ENCODE measurements around the gene HSPB1.
"Not testable (repeated sequence)": the region's sequence is repeated elsewhere in the genome, so short reads cannot be mapped to it uniquely, and the experiment has no call there.

The HSPB1 gene

DNA sequence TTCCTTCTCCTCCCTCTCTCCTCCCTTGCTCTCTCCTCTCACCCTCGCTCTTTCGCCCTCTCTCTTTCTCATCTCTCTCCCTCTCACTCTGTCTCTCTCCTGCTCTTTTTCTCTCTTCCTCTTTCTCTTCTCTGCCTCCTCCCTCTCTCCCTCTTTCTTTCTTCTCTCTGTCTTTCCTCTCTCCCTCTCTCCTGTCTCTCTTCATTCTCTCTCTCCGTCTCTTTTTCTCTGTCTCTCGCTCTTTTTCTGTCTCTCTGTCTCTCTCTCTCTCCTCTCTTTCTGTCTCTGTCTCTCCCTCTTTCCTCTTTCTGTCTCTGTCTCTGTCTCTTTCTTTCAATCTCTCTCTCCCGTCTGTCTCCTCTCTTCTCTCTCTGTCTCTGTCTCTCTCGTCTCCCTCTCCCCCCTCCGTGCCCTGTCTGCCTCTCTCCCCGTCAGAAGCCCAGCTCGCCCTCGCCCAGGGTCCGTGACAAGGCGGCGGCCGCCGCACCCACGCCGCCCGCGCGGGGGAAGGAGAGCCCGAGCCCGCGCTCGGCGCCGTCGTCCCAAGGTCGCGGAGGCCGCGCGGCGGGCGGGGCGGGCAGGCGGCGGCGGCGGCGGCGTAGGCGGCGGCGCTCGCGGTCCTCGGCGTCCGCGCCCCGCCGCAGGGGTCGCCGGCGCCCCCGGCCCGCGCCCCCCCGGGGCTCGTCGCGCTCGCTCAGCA, 21.3 kb upstream of the HSPB1 start:
- Histone ChIP-seq H3K4me1 (ENCODE audit: control insufficient read depth in 2 of 2, insufficient read depth in 2 of 2, low read length in 2 of 2) (no peaks in the 10 kb centered on the region), H3K36me3 (ENCODE audit: control insufficient read depth in 2 of 2, insufficient read depth in 2 of 2, low read length in 2 of 2) (no peaks in the 10 kb centered on the region), H3K27me3 (ENCODE audit: control insufficient read depth in 2 of 2, insufficient read depth in 2 of 2, low read length in 2 of 2) (peaks cover 17 to 22% of the 10 kb centered on the region in 2 donors), H3K9ac (ENCODE audit: low read depth in 1 of 2, low read length in 2 of 2) (peak overlapping the region in 1 of 2 donors; percentile 38), H3K4me3 (ENCODE audit: low read length in 2 of 2) (peak overlapping the region; percentile 57 to 63), H3K27ac (ENCODE audit: low read depth in 2 of 2, low read length in 2 of 2) (no peak overlapping the region), H3K9me3 (ENCODE audit: control insufficient read depth in 2 of 2, low read length in 2 of 2) (no peaks in the 10 kb centered on the region)

DNA sequence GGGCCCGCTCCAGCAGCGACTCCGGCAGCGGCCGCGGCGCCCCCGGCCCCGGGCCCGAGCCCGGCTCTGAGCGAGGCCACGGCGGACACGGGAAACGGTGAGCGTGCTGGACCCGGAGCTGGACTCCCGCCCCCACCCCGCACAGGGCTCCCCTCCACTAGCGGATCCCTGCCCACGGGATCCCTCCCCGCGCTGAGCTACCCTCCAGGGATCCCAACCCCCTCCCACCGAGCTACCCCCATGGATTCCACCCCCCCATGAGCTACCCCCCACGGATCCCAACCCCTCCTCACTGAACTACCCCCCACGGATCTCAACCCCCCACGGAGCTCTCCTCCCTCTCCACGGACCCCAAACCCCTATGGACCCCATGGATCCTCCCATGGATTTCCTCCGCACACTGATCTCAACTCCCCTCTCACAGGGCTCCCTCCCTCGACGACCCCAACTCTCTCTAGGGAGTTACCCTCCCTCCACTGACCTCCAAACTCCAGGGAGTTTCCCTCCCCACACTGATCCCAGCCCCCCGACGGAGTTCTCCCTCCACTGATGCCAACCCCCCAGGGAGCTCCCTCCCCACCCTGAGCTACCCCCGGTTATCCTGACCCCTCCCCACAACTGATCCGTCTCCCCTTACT, 20.6 kb upstream of the HSPB1 start:
- Histone ChIP-seq H3K4me3 (ENCODE audit: low read length in 2 of 2) (no peak overlapping the region), H3K27me3 (ENCODE audit: control insufficient read depth in 2 of 2, insufficient read depth in 2 of 2, low read length in 2 of 2) (peaks cover 17% of the 10 kb centered on the region in 2 donors), H3K36me3 (ENCODE audit: control insufficient read depth in 2 of 2, insufficient read depth in 2 of 2, low read length in 2 of 2) (no peaks in the 10 kb centered on the region), H3K9me3 (ENCODE audit: control insufficient read depth in 2 of 2, low read length in 2 of 2) (no peaks in the 10 kb centered on the region), H3K4me1 (ENCODE audit: control insufficient read depth in 2 of 2, insufficient read depth in 2 of 2, low read length in 2 of 2) (no peaks in the 10 kb centered on the region), H3K9ac (ENCODE audit: low read depth in 1 of 2, low read length in 2 of 2) (no peak overlapping the region), H3K27ac (ENCODE audit: low read depth in 2 of 2, low read length in 2 of 2) (no peak overlapping the region)

DNA sequence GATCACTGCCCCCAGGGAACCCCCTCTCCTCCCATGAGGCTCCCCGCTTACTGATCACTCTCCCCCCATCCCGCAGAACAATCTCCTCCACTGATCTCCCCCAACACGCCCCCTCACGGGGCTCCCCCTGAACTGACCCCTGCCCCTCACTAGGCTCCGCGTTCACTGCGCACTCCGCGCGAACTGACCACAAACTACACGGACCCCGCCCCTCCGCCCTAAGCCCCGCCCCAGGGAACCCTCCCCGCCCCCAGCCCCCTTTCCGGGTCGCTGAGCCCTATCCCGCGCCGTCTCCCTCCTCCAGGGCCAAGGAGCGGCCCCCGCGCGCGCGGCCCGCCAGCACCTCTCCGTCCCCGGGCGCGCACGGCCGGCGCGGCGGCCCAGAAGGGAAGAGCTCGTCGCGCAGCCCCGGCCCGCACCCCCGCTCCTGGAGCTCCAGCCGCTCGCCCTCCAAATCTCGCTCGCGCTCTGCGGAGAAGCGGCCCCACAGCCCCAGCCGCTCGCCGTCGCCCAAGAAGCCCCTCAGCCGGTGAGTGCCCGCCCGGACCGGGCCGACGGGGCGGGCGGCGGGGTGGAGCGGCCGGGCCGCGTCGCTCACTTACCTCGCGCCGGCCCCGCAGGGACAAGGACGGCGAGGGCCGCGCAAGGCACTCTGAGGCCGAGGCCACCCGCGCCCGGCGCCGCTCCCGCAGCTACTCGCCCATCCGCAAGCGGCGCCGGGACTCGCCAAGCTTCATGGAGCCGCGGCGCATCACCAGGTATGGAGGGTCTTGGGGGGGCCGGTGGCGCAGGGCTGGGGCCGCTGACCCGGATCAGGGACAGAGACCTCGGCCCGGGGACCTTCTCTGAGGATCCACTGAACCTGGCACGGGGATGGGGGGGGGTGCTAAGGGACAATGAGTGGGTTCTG, 19.9 kb upstream of the HSPB1 start:
- Histone ChIP-seq H3K9me3 (ENCODE audit: control insufficient read depth in 2 of 2, low read length in 2 of 2) (no peaks in the 10 kb centered on the region), H3K4me1 (ENCODE audit: control insufficient read depth in 2 of 2, insufficient read depth in 2 of 2, low read length in 2 of 2) (no peaks in the 10 kb centered on the region), H3K27ac (ENCODE audit: low read depth in 2 of 2, low read length in 2 of 2) (no peak overlapping the region), H3K36me3 (ENCODE audit: control insufficient read depth in 2 of 2, insufficient read depth in 2 of 2, low read length in 2 of 2) (no peaks in the 10 kb centered on the region), H3K27me3 (ENCODE audit: control insufficient read depth in 2 of 2, insufficient read depth in 2 of 2, low read length in 2 of 2) (peaks cover 14 to 17% of the 10 kb centered on the region in 2 donors), H3K4me3 (ENCODE audit: low read length in 2 of 2) (peak overlapping the region in 1 of 2 donors; percentile 26), H3K9ac (ENCODE audit: low read depth in 1 of 2, low read length in 2 of 2) (no peak overlapping the region)

DNA sequence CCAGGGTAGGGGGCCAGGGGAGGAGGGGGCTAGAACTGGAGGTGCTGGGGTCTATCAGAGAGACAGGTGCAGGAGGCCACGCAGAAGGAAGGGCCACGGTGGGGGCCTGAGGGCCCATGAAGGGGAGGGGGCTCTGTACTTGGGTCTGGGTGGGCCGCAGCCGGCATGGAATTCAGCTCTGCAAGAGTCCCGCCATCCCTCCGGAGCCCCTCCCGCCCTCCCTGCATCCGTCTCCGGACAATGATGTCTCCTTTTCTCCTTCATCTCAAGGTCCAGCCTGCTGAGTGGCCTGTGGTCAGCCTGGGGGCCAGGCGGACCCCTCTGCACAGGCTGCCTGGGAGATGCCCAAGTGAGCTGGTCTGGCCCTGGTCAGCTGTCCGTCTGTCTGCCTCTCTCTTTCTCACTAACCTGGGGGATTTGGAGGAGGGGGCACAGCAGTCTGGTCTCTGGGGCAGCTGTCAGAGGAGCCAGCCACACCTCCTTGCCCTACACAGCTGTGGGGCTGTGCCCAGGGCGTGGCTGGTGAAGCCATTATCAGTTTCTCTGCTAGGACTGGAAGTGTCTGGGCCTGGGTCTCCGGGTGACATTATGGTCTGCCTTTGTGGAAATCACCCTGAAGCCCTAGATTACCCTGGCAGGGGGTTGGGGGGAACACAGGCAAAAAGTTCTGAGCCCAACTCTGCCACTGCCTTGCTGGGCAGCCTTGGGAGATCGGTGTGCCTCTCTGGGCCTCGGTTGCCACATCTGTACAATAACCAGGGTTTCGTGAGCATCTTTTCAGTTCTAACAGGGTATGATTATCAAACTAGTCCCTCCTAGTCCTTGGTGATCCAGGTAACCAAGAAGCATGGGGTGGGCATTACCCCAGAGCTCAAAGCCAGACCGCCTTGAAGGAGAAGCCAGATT, 19.0 kb upstream of the HSPB1 start:
- Histone ChIP-seq H3K9ac (ENCODE audit: low read depth in 1 of 2, low read length in 2 of 2) (no peak overlapping the region), H3K4me3 (ENCODE audit: low read length in 2 of 2) (no peak overlapping the region), H3K27me3 (ENCODE audit: control insufficient read depth in 2 of 2, insufficient read depth in 2 of 2, low read length in 2 of 2) (peaks cover 14 to 15% of the 10 kb centered on the region in 2 donors), H3K9me3 (ENCODE audit: control insufficient read depth in 2 of 2, low read length in 2 of 2) (no peaks in the 10 kb centered on the region), H3K4me1 (ENCODE audit: control insufficient read depth in 2 of 2, insufficient read depth in 2 of 2, low read length in 2 of 2) (no peaks in the 10 kb centered on the region), H3K27ac (ENCODE audit: low read depth in 2 of 2, low read length in 2 of 2) (no peak overlapping the region), H3K36me3 (ENCODE audit: control insufficient read depth in 2 of 2, insufficient read depth in 2 of 2, low read length in 2 of 2) (no peaks in the 10 kb centered on the region)

DNA sequence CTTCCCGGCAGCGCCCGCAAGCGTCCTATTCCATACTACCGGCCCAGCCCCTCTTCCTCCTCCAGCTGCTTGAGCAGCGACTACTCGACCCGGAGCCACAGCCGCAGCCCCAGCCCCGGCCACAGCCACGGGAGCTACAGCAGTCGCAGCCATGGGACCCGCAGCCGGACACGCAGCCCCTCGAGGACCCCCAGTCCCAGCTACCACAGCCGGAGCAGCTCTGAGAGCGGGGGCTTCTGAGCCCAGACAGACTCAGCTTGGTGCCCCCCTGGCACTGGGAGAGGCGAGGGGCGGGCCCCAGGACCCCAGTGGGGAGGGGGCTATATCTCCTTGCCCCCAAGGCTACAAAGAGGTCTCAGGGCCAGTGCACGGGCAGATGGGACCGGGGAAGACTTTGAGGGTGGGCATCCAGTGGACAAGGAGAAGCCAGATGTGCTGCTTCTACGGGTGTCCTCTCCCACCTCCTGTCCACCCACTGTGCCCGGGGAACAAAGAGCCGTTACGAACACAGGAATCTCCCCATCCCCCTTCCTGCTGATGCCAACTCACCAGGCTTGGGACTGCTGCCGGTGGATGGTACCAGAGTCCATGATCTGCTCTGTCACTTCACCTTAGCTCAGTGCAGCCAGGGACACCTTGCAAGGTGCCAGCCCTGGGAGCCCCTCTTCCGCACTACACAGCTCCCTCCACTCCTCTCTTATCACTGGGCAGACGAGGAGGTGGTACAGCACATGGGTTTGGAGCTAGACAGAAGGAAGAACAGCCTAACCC, 16.7 kb upstream of the HSPB1 start:
- Histone ChIP-seq H3K4me3 (ENCODE audit: low read length in 2 of 2) (no peak overlapping the region), H3K9ac (ENCODE audit: low read depth in 1 of 2, low read length in 2 of 2) (no peak overlapping the region), H3K9me3 (ENCODE audit: control insufficient read depth in 2 of 2, low read length in 2 of 2) (no peaks in the 10 kb centered on the region), H3K4me1 (ENCODE audit: control insufficient read depth in 2 of 2, insufficient read depth in 2 of 2, low read length in 2 of 2) (no peaks in the 10 kb centered on the region), H3K27ac (ENCODE audit: low read depth in 2 of 2, low read length in 2 of 2) (no peak overlapping the region), H3K27me3 (ENCODE audit: control insufficient read depth in 2 of 2, insufficient read depth in 2 of 2, low read length in 2 of 2) (peaks cover 11 to 12% of the 10 kb centered on the region in 2 donors), H3K36me3 (ENCODE audit: control insufficient read depth in 2 of 2, insufficient read depth in 2 of 2, low read length in 2 of 2) (no peaks in the 10 kb centered on the region)

DNA sequence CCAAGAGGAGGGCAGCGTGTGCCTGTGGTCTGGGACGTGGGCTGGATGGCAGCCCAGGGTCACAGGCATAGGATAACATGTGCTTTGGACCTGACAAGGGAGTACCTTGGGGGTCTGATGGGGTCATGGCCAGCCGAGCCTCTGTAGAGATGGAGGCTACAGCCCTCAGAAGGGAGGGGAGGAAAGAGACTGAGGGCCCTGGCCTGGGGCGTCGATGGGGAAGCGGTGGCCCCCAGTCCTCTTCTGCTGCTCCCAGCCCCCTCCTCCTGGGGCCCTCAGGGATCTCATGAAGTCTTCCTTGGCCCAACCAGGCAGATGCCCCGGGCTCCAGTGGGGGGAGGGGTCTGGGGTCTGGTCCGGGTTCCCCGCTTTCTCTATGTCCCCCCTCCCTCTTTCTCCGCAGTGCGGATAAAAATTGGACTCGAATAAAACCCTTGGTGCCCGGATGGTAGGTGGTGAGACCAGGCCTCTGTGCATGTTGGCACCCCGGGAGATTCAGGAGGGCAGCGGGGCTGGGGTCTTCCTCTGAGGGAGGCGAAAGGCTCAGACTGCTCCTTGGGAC, 15.6 kb upstream of the HSPB1 start:
- Histone ChIP-seq H3K36me3 (ENCODE audit: control insufficient read depth in 2 of 2, insufficient read depth in 2 of 2, low read length in 2 of 2) (no peaks in the 10 kb centered on the region), H3K4me1 (ENCODE audit: control insufficient read depth in 2 of 2, insufficient read depth in 2 of 2, low read length in 2 of 2) (peaks cover 6 to 11% of the 10 kb centered on the region in 2 donors), H3K27ac (ENCODE audit: low read depth in 2 of 2, low read length in 2 of 2) (no peak overlapping the region), H3K27me3 (ENCODE audit: control insufficient read depth in 2 of 2, insufficient read depth in 2 of 2, low read length in 2 of 2) (peaks cover 6 to 8% of the 10 kb centered on the region in 2 donors), H3K4me3 (ENCODE audit: low read length in 2 of 2) (no peak overlapping the region), H3K9me3 (ENCODE audit: control insufficient read depth in 2 of 2, low read length in 2 of 2) (no peaks in the 10 kb centered on the region), H3K9ac (ENCODE audit: low read depth in 1 of 2, low read length in 2 of 2) (no peak overlapping the region)

DNA sequence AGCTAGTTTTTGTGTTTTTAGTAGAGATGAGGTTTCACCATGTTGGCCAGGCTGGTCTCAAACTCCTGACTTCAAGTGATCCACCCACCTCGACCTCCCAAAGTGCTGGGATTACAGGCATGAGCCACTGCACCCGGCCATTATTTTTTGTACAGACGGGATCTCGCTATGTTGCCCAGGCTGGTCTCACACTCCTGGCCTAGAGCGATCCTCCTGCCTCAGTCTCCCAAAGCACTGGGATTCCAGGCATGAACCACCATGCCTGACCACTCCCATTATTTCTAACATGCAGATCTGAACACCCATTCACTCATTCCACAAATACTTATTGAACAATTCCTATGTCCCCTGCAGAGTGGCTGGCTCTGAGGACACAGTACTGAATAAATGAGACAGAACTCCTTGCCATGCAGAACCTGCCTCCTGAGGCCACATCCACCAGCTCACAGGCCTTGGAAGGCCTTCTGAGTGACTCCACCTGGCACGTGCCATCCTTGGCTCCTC, 11.6 kb upstream of the HSPB1 start:
- Histone ChIP-seq H3K4me1 (ENCODE audit: control insufficient read depth in 2 of 2, insufficient read depth in 2 of 2, low read length in 2 of 2) (peaks cover 26 to 30% of the 10 kb centered on the region in 2 donors), H3K27ac (ENCODE audit: low read depth in 2 of 2, low read length in 2 of 2) (peak overlapping the region; percentile 43 to 68)
- H3K27me3 ChIP-seq (ENCODE audit: control insufficient read depth in 2 of 2, insufficient read depth in 2 of 2, low read length in 2 of 2); H3K9ac ChIP-seq (ENCODE audit: low read depth in 1 of 2, low read length in 2 of 2); H3K4me3 ChIP-seq (ENCODE audit: low read length in 2 of 2); H3K36me3 ChIP-seq (ENCODE audit: control insufficient read depth in 2 of 2, insufficient read depth in 2 of 2, low read length in 2 of 2); H3K9me3 ChIP-seq (ENCODE audit: control insufficient read depth in 2 of 2, low read length in 2 of 2): not testable (repeated sequence)

DNA sequence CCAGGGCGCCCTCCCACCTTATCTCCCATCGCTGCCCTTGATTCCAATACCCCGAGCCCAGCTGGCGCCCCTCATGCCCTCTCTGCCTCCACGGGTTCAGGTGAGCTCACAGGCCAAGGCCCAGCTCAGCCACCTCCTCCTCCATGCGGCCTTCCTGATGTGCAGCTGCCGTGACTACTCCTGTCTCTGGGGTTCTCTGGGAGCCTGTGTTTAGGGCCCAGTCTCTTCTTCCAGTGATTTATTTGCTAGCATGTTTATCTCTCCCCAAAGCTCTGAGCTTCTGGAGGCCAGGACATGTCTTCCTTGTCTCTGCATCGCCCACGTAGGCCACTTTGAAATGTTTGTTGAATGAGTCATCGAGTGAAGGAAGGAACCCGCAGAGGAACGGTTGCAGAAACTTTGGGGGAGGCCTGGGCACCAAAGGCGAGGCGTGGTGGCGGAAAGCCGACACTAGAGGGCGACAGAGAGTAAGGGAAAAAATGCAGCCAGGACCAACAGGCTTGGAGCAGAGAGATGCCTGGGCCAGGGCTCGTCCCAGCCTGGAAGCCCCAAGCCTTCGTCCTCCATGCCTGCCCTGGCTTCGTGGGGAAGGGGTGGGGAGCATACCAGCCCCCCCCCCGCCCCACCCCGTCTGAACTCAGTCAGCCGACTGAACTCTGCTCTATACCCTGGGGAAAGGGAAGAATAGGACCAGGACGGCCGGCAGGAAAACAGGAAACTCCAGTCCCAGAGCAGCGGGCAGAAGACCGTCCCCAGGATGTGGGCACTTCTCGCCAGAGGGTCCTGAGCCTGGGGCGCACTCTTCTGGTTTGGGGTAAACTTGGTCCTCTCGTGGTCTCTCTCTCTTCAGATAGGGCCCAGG, 10.9 kb upstream of the HSPB1 start:
- peak overlapping the region; percentile 72 to 75 for H3K27ac ChIP-seq (ENCODE audit: low read depth in 2 of 2, low read length in 2 of 2)

More for the DNA sequence above, 10.9 kb upstream of the HSPB1 start:
- Histone ChIP-seq H3K9ac (ENCODE audit: low read depth in 1 of 2, low read length in 2 of 2) (peak overlapping the region in 1 of 2 donors; percentile 55), H3K27me3 (ENCODE audit: control insufficient read depth in 2 of 2, insufficient read depth in 2 of 2, low read length in 2 of 2) (no peaks in the 10 kb centered on the region), H3K4me1 (ENCODE audit: control insufficient read depth in 2 of 2, insufficient read depth in 2 of 2, low read length in 2 of 2) (peaks cover 26 to 30% of the 10 kb centered on the region in 2 donors), H3K36me3 (ENCODE audit: control insufficient read depth in 2 of 2, insufficient read depth in 2 of 2, low read length in 2 of 2) (no peaks in the 10 kb centered on the region), H3K9me3 (ENCODE audit: control insufficient read depth in 2 of 2, low read length in 2 of 2) (no peaks in the 10 kb centered on the region), H3K4me3 (ENCODE audit: low read length in 2 of 2) (peak overlapping the region; percentile 34 to 48)

Measured in mucosa of rectum (tissue), 2 donors.